Kidney (tissue), 14 donors: ENCODE measurements around the gene ODC1. TPM values are rescaled to one million over a fixed set of nuclear protein-coding genes. Genes with fewer than 3 reads are reported as not detected.

ENCODE experiments used
- DNase-seq, 5 donors: peaks; one replicate each; pipeline ENCODE4 v3.0.0-alpha.2; 2013 to 2020
- FAIRE-seq: peaks from 2 replicates; lab custom pipeline; 2012; peaks lifted over from hg19 to GRCh38; lab: Jason Lieb, UNC
- H3K27ac ChIP-seq, 2 donors: one replicate each; pipeline ENCODE4 v1.7.0; 2013; ENCODE audit warnings: low read depth in 2 of 2, low read length in 2 of 2, inconsistent platforms in 1 of 2
- H3K27me3 ChIP-seq: one replicate; pipeline ENCODE4 v1.7.1; 2013; ENCODE audit warnings: low read length, inconsistent platforms; ENCODE audit not compliant: control insufficient read depth, insufficient read depth
- H3K36me3 ChIP-seq, 3 donors: one replicate each; pipeline versions ENCODE4 v1.7.0 to v1.7.1; 2013; ENCODE audit warnings: low read length in 3 of 3, control low read depth in 1 of 3, inconsistent platforms in 1 of 3; ENCODE audit not compliant: insufficient read depth in 3 of 3, control insufficient read depth in 2 of 3
- H3K4me1 ChIP-seq, 3 donors: one replicate each; pipeline versions ENCODE4 v1.7.0 to v1.7.1; 2013; ENCODE audit warnings: low read length in 3 of 3, inconsistent platforms in 1 of 3, low read depth in 1 of 3; ENCODE audit not compliant: control insufficient read depth in 2 of 3, insufficient read depth in 2 of 3
- H3K4me3 ChIP-seq, 3 donors: one replicate each; pipeline versions ENCODE4 v1.7.0 to v1.8.1; 2013; ENCODE audit warnings: low read length in 3 of 3, control low read depth in 1 of 3, inconsistent platforms in 1 of 3
- H3K9ac ChIP-seq, 3 donors: one replicate each; pipeline versions ENCODE4 v1.7.0 to v1.7.1; 2013; ENCODE audit warnings: low read length in 3 of 3, control low read depth in 1 of 3, inconsistent platforms in 1 of 3
- H3K9me3 ChIP-seq, 3 donors: one replicate each; pipeline versions ENCODE4 v1.7.0 to v1.7.1; 2013; ENCODE audit warnings: low read length in 3 of 3, control low read depth in 1 of 3, inconsistent platforms in 1 of 3; ENCODE audit not compliant: control insufficient read depth in 2 of 3, insufficient read depth in 1 of 3
- intact Hi-C: fragments of 100-400 bp; cut with DNase I; formaldehyde crosslinking; loops from one replicate; pipeline ENCODE4 v1.11.1; 2022
- polyA plus RNA-seq: library from polyadenylated mRNA; stranded (reverse); fragments of 350-450 nt; fragmentation: Illumina TruSeq; extraction: RNeasy Lipid Tissue Mini Kit (QIAGEN cat#74804); gene quantifications from one replicate; pipeline ENCODE4 v1.2.3, GENCODE V29; 2014; ENCODE audit warnings: low read depth, low replicate concordance; ENCODE audit not compliant: insufficient read depth
- total RNA-seq: library from RNA; stranded (reverse); fragmentation: NEBNext Ultra II Directional; extraction: Animal tissue kit (Norgen Biotek cat#: 25700); gene quantifications from one replicate; pipeline ENCODE4 v1.2.1, GENCODE V29; 2021
- TF ChIP-seq, protein P1 (sequence below): IDR thresholded peaks from 3 replicates; pipeline ENCODE4 v1.5.1; 2012; ENCODE audit warnings: mild to moderate bottlenecking, moderate library complexity, borderline replicate concordance; ENCODE audit not compliant: insufficient read depth; ENCODE audit errors: extremely low read depth
- donor health status: control.
- donor health status: control.
- donor health status: control.
- donor health status: control.
- donor health status: control.
- donor health status: DM: yes; HTN: yes; CAD: no.
- donor health status: Normal renal cell carcinoma (clear cell type).

The ODC1 gene
- total and polyA plus RNA-seq, 2 donors from 2014 or later = 94.4 to 97.5 TPM

DNA sequence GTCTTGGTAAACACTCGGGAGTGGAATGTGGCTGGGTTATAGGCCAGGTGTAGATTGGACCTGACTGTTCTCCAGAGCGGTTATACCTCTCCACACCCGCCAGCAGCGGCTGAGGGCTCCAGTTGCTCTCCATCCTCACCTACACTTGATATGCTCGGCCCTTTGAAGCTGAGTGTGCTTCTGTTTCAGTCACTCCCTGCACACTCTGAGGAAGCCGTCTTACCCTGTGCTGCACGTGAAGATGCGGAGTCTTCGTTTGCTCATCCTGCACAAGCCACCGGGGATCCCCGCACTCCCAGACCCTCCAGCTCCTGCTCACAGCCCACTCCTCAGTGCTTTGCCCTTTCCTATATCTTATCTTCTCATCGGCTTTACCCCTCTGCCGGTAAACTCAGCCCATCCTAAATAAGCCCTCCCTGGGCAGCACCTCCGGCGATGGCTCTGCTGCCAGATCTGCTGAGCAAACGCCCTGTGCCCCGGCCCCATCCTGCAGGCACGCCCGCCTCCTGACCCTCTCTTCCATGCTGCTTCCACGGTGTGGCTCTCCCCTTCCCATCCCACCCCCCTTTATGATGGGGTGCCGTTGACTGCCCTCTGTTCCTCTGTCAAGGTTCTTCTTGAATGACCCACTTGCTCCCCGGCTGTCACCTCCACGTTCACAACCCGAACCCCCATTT is 47.3 kb upstream of the ODC1 start:
- H3K4me3 ChIP-seq = no peak overlapping the region
- peaks cover 0 to 8% (median 0%) of the 10 kb centered on the region in 3 donors for H3K4me1 ChIP-seq
- TF ChIP-seq, protein P1, sequence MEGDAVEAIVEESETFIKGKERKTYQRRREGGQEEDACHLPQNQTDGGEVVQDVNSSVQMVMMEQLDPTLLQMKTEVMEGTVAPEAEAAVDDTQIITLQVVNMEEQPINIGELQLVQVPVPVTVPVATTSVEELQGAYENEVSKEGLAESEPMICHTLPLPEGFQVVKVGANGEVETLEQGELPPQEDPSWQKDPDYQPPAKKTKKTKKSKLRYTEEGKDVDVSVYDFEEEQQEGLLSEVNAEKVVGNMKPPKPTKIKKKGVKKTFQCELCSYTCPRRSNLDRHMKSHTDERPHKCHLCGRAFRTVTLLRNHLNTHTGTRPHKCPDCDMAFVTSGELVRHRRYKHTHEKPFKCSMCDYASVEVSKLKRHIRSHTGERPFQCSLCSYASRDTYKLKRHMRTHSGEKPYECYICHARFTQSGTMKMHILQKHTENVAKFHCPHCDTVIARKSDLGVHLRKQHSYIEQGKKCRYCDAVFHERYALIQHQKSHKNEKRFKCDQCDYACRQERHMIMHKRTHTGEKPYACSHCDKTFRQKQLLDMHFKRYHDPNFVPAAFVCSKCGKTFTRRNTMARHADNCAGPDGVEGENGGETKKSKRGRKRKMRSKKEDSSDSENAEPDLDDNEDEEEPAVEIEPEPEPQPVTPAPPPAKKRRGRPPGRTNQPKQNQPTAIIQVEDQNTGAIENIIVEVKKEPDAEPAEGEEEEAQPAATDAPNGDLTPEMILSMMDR = no peak
- no peak overlapping the region for H3K27ac ChIP-seq
- DNase-seq (peak in 1 of 5 donors; percentile 66), FAIRE-seq (no peak)
- intact Hi-C loops = no loop called here
- no peak overlapping the region for H3K9ac ChIP-seq
- H3K27me3 ChIP-seq = no peaks in the 10 kb centered on the region
- no peaks in the 10 kb centered on the region for H3K9me3 ChIP-seq
- H3K36me3 ChIP-seq = no peaks in the 10 kb centered on the region

DNA sequence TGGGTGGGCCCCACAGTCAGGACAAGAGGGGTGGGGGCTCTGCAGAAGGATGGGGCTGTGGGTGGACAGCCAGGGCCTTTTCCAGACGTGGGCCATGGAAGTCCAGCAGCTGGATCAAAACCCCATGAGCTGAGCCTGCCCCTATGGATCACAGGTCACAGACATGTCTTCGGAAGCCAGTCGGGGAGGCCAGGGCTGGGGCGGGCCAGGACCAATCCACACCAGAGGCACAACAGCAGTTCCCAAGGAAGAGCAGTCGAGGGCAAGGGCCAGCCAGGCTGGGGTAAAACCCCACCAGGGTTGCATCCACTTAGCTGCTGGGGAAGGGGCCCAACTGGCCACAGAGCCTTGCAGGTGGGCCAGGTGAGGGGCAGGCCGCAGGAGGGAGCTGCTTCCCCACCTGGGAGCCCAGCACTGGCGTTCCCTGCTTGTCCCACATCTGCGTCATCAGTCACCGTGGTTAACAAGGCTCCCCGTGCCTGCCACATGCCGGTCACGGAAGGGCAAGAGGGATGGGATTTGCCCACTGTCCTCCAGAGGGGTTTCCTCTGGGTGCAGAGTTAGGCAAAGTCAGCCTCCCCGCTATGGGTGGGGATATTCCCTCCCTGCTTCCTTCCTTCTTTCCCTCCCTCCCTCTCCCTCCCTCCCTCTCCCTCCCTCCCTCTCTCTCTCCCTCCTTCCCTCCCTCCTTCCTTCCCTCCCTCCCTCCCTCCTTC is 46.4 kb upstream of the ODC1 start:
- intact Hi-C loops = no loop called here
- TF ChIP-seq, protein P1 = no peak

DNA sequence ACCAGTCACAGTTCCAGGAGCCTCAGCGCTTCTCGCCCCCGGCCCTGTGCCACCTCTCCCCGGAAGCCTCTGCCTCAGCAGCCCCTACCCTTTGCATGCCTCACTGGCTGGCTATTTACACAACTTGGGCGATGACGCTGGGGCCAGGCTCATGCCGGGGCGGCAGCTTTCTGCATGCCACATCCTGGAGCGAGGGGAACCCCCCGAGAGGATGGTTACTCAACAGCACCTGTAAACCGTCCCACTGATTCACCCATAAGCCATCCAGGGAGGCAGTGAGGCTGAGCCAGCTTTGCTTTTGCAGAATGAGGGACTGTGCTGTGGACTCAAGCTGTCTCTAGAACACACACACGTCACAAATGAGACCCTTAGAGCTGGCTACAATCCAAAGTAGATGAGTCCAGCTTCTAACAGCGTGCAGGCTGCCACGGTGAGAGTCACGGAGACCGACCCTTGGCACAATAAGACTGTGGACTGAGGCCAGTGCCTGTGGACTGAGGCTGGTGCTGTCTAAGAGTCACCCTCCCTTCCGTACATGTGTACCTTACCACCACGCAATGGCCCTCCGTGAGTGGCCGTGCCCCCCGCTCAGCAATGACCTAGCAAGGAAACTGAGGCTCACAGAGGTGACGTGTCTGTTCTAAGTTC is 45.6 kb upstream of the ODC1 start:
- peak in 3 of 5 donors; percentile 39 to 94 (median 50) for DNase-seq
- no peak for FAIRE-seq
- no peak overlapping the region for H3K9ac ChIP-seq

More for the DNA sequence above, 46.4 kb upstream of the ODC1 start:
- FAIRE-seq (no peak), DNase-seq (peak in 1 of 5 donors; percentile 61)
- no peak overlapping the region for H3K9ac ChIP-seq
- peaks cover 0 to 5% (median 0%) of the 10 kb centered on the region in 3 donors for H3K4me1 ChIP-seq
- H3K4me3 ChIP-seq = no peak overlapping the region
- H3K27me3 ChIP-seq = no peaks in the 10 kb centered on the region
- H3K27ac ChIP-seq = no peak overlapping the region
- no peaks in the 10 kb centered on the region for H3K36me3 ChIP-seq
- H3K9me3 ChIP-seq = no peaks in the 10 kb centered on the region

More for the DNA sequence above, 45.6 kb upstream of the ODC1 start:
- Histone ChIP-seq H3K27ac (no peak overlapping the region), H3K4me3 (no peak overlapping the region), H3K36me3 (no peaks in the 10 kb centered on the region), H3K9me3 (no peaks in the 10 kb centered on the region), H3K27me3 (no peaks in the 10 kb centered on the region), H3K4me1 (peaks cover 0 to 5% (median 0%) of the 10 kb centered on the region in 3 donors)
- intact Hi-C loops = no loop called here
- TF ChIP-seq, protein P1 = no peak
